GM23338 (cell line): ENCODE measurements around the gene SCCPDH. TPM values are rescaled to one million over a fixed set of nuclear protein-coding genes. Genes with fewer than 3 reads are reported as not detected.

Experiments
- ATAC-seq: fragments of 200-7000 bp; cut with Tn5 transposase; 3 replicates; pipeline ENCODE4 v1.9.1; 2020
- DNase-seq: peaks from one replicate; pipeline ENCODE4 v3.0.0-alpha.2; 2015; ENCODE audit warnings: low spot score
- H2AFZ ChIP-seq: fragments of 200-600 bp; sonication (generic); 2 replicates; pipeline ENCODE4 v1.8.0; 2016; ENCODE audit warnings: antibody characterized with exemption, mild to moderate bottlenecking, moderate library complexity
- H3F3A ChIP-seq: fragments of 200-600 bp; sonication (generic); replicated peaks from 2 replicates; pipeline ENCODE4 v1.8.0; 2017; ENCODE audit warnings: antibody characterized with exemption, mixed run types, low read depth
- H3K27ac ChIP-seq: fragments of 200-600 bp; sonication (generic); 2 replicates; pipeline ENCODE4 v1.6.1; 2016; ENCODE audit warnings: low read depth
- H3K27me3 ChIP-seq: fragments of 200-600 bp; sonication (generic); 2 replicates; pipeline ENCODE4 v1.8.0; 2016; ENCODE audit warnings: mild to moderate bottlenecking, mixed run types, moderate library complexity; ENCODE audit not compliant: insufficient read depth
- H3K36me3 ChIP-seq: fragments of 200-600 bp; sonication (generic); 2 replicates; pipeline ENCODE4 v1.8.0; 2016; ENCODE audit warnings: mild to moderate bottlenecking; ENCODE audit not compliant: insufficient read depth
- H3K4me1 ChIP-seq: fragments of 200-600 bp; sonication (generic); 2 replicates; pipeline ENCODE4 v1.8.0; 2016; ENCODE audit warnings: mild to moderate bottlenecking, moderate library complexity; ENCODE audit not compliant: insufficient read depth
- H3K4me2 ChIP-seq: fragments of 200-600 bp; sonication (generic); 2 replicates; pipeline ENCODE4 v1.7.1; 2017; ENCODE audit warnings: mixed run types
- H3K4me3 ChIP-seq: fragments of 200-600 bp; sonication (generic); 2 replicates; pipeline ENCODE4 v1.6.1; 2016; ENCODE audit warnings: mixed run types
- H3K79me2 ChIP-seq: fragments of 200-600 bp; sonication (generic); replicated peaks from 2 replicates; pipeline ENCODE4 v1.8.0; 2017; ENCODE audit warnings: mild to moderate bottlenecking; ENCODE audit not compliant: insufficient read depth
- H3K9me2 ChIP-seq: fragments of 200-600 bp; sonication (generic); 2 replicates; pipeline ENCODE4 v1.8.0; 2017; ENCODE audit not compliant: insufficient read depth
- H4K20me1 ChIP-seq: fragments of 200-600 bp; sonication (generic); replicated peaks from 2 replicates; pipeline ENCODE4 v1.8.0; 2017; ENCODE audit warnings: mild to moderate bottlenecking; ENCODE audit not compliant: insufficient read depth
- H3K27ac Mint-ChIP-seq: 2 replicates; pipeline ENCODE4 v1.8.0; 2020; ENCODE audit warnings: inconsistent platforms, mild to moderate bottlenecking, moderate library complexity, mixed read lengths
- H3K27me3 Mint-ChIP-seq: 3 replicates; pipeline ENCODE4 v1.8.0; 2022; ENCODE audit warnings: low read depth, mild to moderate bottlenecking, moderate library complexity, mixed read lengths, inconsistent platforms; ENCODE audit not compliant: insufficient read depth, poor library complexity
- H3K36me3 Mint-ChIP-seq: 3 replicates; pipeline ENCODE4 v1.8.0; 2021; ENCODE audit warnings: low read depth, mild to moderate bottlenecking, inconsistent platforms, moderate library complexity, mixed read lengths
- H3K4me1 Mint-ChIP-seq: 3 replicates; pipeline ENCODE4 v1.8.0; 2020; ENCODE audit warnings: mild to moderate bottlenecking, inconsistent platforms, mixed read lengths
- H3K4me3 Mint-ChIP-seq: 3 replicates; pipeline ENCODE4 v1.8.0; 2021; ENCODE audit warnings: moderate library complexity, mild to moderate bottlenecking, inconsistent platforms, mixed read lengths
- H3K9me3 Mint-ChIP-seq: 3 replicates; pipeline ENCODE4 v1.8.0; 2020; ENCODE audit warnings: moderate library complexity, mild to moderate bottlenecking, inconsistent platforms, mixed read lengths
- CREB1 ChIP-seq: fragments of 250-450 bp; sonication (Bioruptor Pico); IDR thresholded peaks from 2 replicates; pipeline ENCODE4 v1.5.0; 2020; ENCODE audit warnings: low read depth, mild to moderate bottlenecking, moderate library complexity
- EZH2 ChIP-seq: fragments of 200-600 bp; sonication (generic); IDR thresholded peaks from one replicate; pipeline ENCODE4 v1.8.0; 2017; ENCODE audit warnings: antibody characterized with exemption, mild to moderate bottlenecking, low read depth; ENCODE audit not compliant: unreplicated experiment
- JUNB ChIP-seq: IDR thresholded peaks from one replicate; pipeline ENCODE4 v1.6.1; 2016; ENCODE audit warnings: antibody characterized with exemption; ENCODE audit not compliant: unreplicated experiment
- NANOG ChIP-seq: IDR thresholded peaks from 2 replicates; pipeline ENCODE4 v1.6.1; 2016; ENCODE audit warnings: antibody characterized with exemption, borderline replicate concordance
- ZNF114 ChIP-seq: fragments of 250-450 bp; sonication (Bioruptor Pico); IDR thresholded peaks from 2 replicates; pipeline ENCODE4 v1.5.0; 2020; ENCODE audit warnings: mild to moderate bottlenecking, moderate library complexity
- ZNF331 ChIP-seq: fragments of 250-450 bp; sonication (Bioruptor Pico); IDR thresholded peaks from 2 replicates; pipeline ENCODE4 v1.5.0; 2020; ENCODE audit warnings: low read depth, mild to moderate bottlenecking, moderate library complexity
- ZNF462 ChIP-seq: fragments of 250-450 bp; sonication (Bioruptor Pico); IDR thresholded peaks from 2 replicates; pipeline ENCODE4 v1.5.0; 2020; ENCODE audit warnings: mild to moderate bottlenecking, moderate library complexity
- polyA plus RNA-seq: library from polyadenylated mRNA; unstranded; fragments of >200 nt; fragmentation: Nextera tagmentation; extraction: Ambion mirVana; gene quantifications from 2 replicates; pipeline ENCODE4 v1.2.1, GENCODE V29; 2016
- total RNA-seq: library from RNA; depleted of rRNA; stranded (reverse); fragments of >200 nt; shearing (Covaris generic); gene quantifications from 2 replicates; pipeline ENCODE4 v1.2.3, GENCODE V29; 2014
- TF ChIP-seq, protein P1 (sequence below): IDR thresholded peaks from one replicate; pipeline ENCODE4 v1.6.1; 2018; ENCODE audit warnings: antibody characterized with exemption; ENCODE audit not compliant: unreplicated experiment
- TF ChIP-seq, protein P2 (sequence below): IDR thresholded peaks from 2 replicates; pipeline ENCODE4 v1.6.1; 2016; ENCODE audit warnings: antibody characterized with exemption
- TF ChIP-seq, protein P3 (sequence below), 2 experiments: fragments of 200-600 bp in 1 of 2; sonication (generic) in 1 of 2; conservative IDR thresholded peaks; 2 replicates each; pipeline versions ENCODE4 v1.5.1 to v1.6.1; 2016 to 2017; ENCODE audit warnings: antibody characterized with exemption in 2 of 2, low read depth in 2 of 2, mild to moderate bottlenecking in 2 of 2, moderate library complexity in 1 of 2

The SCCPDH gene
- total and polyA plus RNA-seq, 2 experiments from 2014 or later = 14.4 to 18.8 TPM

DNA sequence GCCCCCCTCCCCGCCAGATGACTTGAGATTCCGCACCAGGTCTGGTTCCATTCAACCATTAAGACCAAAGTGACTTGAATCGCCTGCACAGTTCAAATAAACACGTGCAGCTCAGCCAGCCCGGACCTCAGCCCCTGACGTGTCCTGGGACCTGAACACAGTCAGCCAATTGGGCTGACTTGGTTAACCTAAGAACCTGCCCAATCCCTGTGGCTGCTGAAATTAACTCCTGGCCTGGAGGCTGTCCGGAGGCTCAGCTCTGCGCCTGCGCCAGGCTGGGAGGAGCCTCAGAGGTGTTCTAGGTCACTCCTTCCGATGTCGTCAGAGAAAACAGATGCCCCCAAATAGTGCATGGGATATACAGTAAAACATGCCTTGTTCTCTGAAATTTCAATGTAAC is 73.4 kb downstream of the SCCPDH start (continued):
- TF ChIP-seq, protein P1, sequence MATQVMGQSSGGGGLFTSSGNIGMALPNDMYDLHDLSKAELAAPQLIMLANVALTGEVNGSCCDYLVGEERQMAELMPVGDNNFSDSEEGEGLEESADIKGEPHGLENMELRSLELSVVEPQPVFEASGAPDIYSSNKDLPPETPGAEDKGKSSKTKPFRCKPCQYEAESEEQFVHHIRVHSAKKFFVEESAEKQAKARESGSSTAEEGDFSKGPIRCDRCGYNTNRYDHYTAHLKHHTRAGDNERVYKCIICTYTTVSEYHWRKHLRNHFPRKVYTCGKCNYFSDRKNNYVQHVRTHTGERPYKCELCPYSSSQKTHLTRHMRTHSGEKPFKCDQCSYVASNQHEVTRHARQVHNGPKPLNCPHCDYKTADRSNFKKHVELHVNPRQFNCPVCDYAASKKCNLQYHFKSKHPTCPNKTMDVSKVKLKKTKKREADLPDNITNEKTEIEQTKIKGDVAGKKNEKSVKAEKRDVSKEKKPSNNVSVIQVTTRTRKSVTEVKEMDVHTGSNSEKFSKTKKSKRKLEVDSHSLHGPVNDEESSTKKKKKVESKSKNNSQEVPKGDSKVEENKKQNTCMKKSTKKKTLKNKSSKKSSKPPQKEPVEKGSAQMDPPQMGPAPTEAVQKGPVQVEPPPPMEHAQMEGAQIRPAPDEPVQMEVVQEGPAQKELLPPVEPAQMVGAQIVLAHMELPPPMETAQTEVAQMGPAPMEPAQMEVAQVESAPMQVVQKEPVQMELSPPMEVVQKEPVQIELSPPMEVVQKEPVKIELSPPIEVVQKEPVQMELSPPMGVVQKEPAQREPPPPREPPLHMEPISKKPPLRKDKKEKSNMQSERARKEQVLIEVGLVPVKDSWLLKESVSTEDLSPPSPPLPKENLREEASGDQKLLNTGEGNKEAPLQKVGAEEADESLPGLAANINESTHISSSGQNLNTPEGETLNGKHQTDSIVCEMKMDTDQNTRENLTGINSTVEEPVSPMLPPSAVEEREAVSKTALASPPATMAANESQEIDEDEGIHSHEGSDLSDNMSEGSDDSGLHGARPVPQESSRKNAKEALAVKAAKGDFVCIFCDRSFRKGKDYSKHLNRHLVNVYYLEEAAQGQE = no peak
- TF ChIP-seq EZH2 = no peak
- TF ChIP-seq, protein P2, sequence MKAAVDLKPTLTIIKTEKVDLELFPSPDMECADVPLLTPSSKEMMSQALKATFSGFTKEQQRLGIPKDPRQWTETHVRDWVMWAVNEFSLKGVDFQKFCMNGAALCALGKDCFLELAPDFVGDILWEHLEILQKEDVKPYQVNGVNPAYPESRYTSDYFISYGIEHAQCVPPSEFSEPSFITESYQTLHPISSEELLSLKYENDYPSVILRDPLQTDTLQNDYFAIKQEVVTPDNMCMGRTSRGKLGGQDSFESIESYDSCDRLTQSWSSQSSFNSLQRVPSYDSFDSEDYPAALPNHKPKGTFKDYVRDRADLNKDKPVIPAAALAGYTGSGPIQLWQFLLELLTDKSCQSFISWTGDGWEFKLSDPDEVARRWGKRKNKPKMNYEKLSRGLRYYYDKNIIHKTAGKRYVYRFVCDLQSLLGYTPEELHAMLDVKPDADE = no peak
- no peak for TF ChIP-seq ZNF331

GRCh38 chr1:246798107-246798506 is 73.9 kb downstream of the SCCPDH start:
- H3K27ac ChIP-seq = no peak overlapping the region
- TF ChIP-seq EZH2 = no peak
- no peak for TF ChIP-seq NANOG
- TF ChIP-seq CREB1 (CRISPR knock-in tag) = no peak
- TF ChIP-seq, protein P2 = no peak
- no peak for TF ChIP-seq ZNF114
- TF ChIP-seq ZNF462 = no peak
- TF ChIP-seq, protein P3, sequence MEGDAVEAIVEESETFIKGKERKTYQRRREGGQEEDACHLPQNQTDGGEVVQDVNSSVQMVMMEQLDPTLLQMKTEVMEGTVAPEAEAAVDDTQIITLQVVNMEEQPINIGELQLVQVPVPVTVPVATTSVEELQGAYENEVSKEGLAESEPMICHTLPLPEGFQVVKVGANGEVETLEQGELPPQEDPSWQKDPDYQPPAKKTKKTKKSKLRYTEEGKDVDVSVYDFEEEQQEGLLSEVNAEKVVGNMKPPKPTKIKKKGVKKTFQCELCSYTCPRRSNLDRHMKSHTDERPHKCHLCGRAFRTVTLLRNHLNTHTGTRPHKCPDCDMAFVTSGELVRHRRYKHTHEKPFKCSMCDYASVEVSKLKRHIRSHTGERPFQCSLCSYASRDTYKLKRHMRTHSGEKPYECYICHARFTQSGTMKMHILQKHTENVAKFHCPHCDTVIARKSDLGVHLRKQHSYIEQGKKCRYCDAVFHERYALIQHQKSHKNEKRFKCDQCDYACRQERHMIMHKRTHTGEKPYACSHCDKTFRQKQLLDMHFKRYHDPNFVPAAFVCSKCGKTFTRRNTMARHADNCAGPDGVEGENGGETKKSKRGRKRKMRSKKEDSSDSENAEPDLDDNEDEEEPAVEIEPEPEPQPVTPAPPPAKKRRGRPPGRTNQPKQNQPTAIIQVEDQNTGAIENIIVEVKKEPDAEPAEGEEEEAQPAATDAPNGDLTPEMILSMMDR (conservative IDR thresholded peaks at IDR 0.05; ENCODE audit: low read depth in 2 of 2) = no peak
- TF ChIP-seq JUNB = no peak

More at GRCh38 chr1:246798107-246798506, 73.9 kb downstream of the SCCPDH start:
- H4K20me1 ChIP-seq = no peaks in the 10 kb centered on the region
- Mint-ChIP-seq H3K27me3 (peaks cover 9% of the 10 kb centered on the region), H3K4me3 (no peak overlapping the region), H3K9me3 (no peaks in the 10 kb centered on the region), H3K36me3 (no peaks in the 10 kb centered on the region), H3K4me1 (peaks cover 34% of the 10 kb centered on the region), H3K27ac (no peak overlapping the region; the same call in 1 of the 2 replicates)
- ATAC-seq (no peak), DNase-seq (no peak)
- H3K27me3 ChIP-seq = no peaks in the 10 kb centered on the region
- no peak overlapping the region for H2AFZ ChIP-seq
- H3K36me3 ChIP-seq = no peaks in the 10 kb centered on the region
- peaks cover 12% of the 10 kb centered on the region for H3K4me1 ChIP-seq
- H3K4me2 ChIP-seq = no peak overlapping the region
- no peak overlapping the region for H3K4me3 ChIP-seq
- H3F3A ChIP-seq = 0 out of 2 replicates have a peak, but pooled peaks cover 2% of the 10 kb centered on the region
- no peaks in the 10 kb centered on the region for H3K9me2 ChIP-seq
- no peaks in the 10 kb centered on the region for H3K79me2 ChIP-seq
